HEK293 (cell line): ENCODE results near the gene PCBD1.
A peak's percentile ranks its signal among the peaks of the same experiment; 100 is the strongest.

Experiments used
- CTCF ChIA-PET: fragments of 350-600 bp; formaldehyde crosslinking; extraction: SDS; loops from one replicate; lab custom pipeline; 2021; ENCODE audit warnings: antibody characterized with exemption; lab: Yijun Ruan, JAX
- POLR2A ChIA-PET: fragments of 300-600 bp; formaldehyde crosslinking; extraction: SDS; loops from one replicate; lab custom pipeline; 2020; ENCODE audit warnings: antibody characterized with exemption, inconsistent platforms; lab: Yijun Ruan, JAX
- H3K27ac ChIP-seq: fragments of 200-500 bp; sonication (Bioruptor generic); 2 replicates; pipeline ENCODE4 v1.5.1; 2014; ENCODE audit warnings: low read depth, low read length, control low read depth, inconsistent platforms; ENCODE audit errors: extremely low read depth
- H3K36me3 ChIP-seq, 2 experiments: fragments of 200-500 bp in 1 of 2; sonication (Bioruptor generic) in 1 of 2; 1 replicate in 1 of 2; 2 replicates in 1 of 2; pipeline ENCODE4 v1.5.1; 2014 to 2017; ENCODE audit warnings: inconsistent platforms in 2 of 2, low read length in 2 of 2; ENCODE audit not compliant: control insufficient read depth in 2 of 2, insufficient read depth in 1 of 2
- H3K4me1 ChIP-seq: fragments of 200-500 bp; sonication (Bioruptor generic); 2 replicates; pipeline ENCODE4 v1.5.1; 2014; ENCODE audit warnings: mild to moderate bottlenecking, low read length, inconsistent platforms; ENCODE audit not compliant: control insufficient read depth, insufficient read depth
- H3K4me3 ChIP-seq: 2 replicates; pipeline ENCODE4 v1.5.1; 2011; ENCODE audit warnings: low read depth, mild to moderate bottlenecking, control low read depth, low read length, moderate library complexity
- H3K9me3 ChIP-seq: fragments of 200-500 bp; sonication (Bioruptor generic); 2 replicates; pipeline ENCODE4 v1.5.1; 2014; ENCODE audit warnings: low read depth, low read length, inconsistent platforms; ENCODE audit not compliant: control insufficient read depth, insufficient read depth
- KLF10 ChIP-seq: fragments of 450-650 bp; IDR thresholded peaks from 2 replicates; pipeline ENCODE4 v1.5.1; 2018; ENCODE audit warnings: missing biosample characterization, mild to moderate bottlenecking, missing genetic modification characterization
- MYNN ChIP-seq: fragments of 450-650 bp; formaldehyde crosslinking; IDR thresholded peaks from 2 replicates; pipeline ENCODE4 v1.5.1; 2016; ENCODE audit warnings: missing biosample characterization, missing genetic modification characterization, borderline replicate concordance
- SALL2 ChIP-seq: fragments of 450-650 bp; formaldehyde crosslinking; IDR thresholded peaks from 2 replicates; pipeline ENCODE4 v1.5.0; 2017; ENCODE audit warnings: missing biosample characterization, mild to moderate bottlenecking, missing genetic modification characterization, borderline replicate concordance
- SCRT2 ChIP-seq: fragments of 450-650 bp; formaldehyde crosslinking; IDR thresholded peaks from 2 replicates; pipeline ENCODE4 v1.5.1; 2016; ENCODE audit warnings: missing biosample characterization, missing genetic modification characterization
- ZBTB17 ChIP-seq: fragments of 450-650 bp; formaldehyde crosslinking; IDR thresholded peaks from 2 replicates; pipeline ENCODE4 v1.5.1; 2016; ENCODE audit warnings: missing biosample characterization, missing genetic modification characterization
- ZBTB48 ChIP-seq: fragments of 450-650 bp; formaldehyde crosslinking; IDR thresholded peaks from 2 replicates; pipeline ENCODE4 v1.5.1; 2016; ENCODE audit warnings: missing biosample characterization, missing genetic modification characterization
- ZFHX2 ChIP-seq: fragments of 450-650 bp; formaldehyde crosslinking; conservative IDR thresholded peaks from 2 replicates; pipeline ENCODE4 v1.5.1; 2016; ENCODE audit warnings: missing biosample characterization, missing genetic modification characterization
- ZNF112 ChIP-seq: fragments of 450-650 bp; formaldehyde crosslinking; IDR thresholded peaks from 2 replicates; pipeline ENCODE4 v1.5.0; 2017; ENCODE audit warnings: missing biosample characterization, missing genetic modification characterization
- ZNF146 ChIP-seq: fragments of 450-650 bp; formaldehyde crosslinking; IDR thresholded peaks from 2 replicates; pipeline ENCODE4 v1.5.1; 2016; ENCODE audit warnings: missing biosample characterization, missing genetic modification characterization
- ZNF155 ChIP-seq: fragments of 450-650 bp; formaldehyde crosslinking; IDR thresholded peaks from 2 replicates; pipeline ENCODE4 v1.5.1; 2016; ENCODE audit warnings: missing biosample characterization, missing genetic modification characterization
- ZNF175 ChIP-seq: fragments of 450-650 bp; formaldehyde crosslinking; IDR thresholded peaks from 2 replicates; pipeline ENCODE4 v1.5.1; 2016; ENCODE audit warnings: missing biosample characterization, missing genetic modification characterization
- ZNF19 ChIP-seq: fragments of 450-650 bp; formaldehyde crosslinking; IDR thresholded peaks from 2 replicates; pipeline ENCODE4; 2016; ENCODE audit warnings: missing biosample characterization, missing genetic modification characterization, low read depth
- ZNF23 ChIP-seq: fragments of 450-650 bp; formaldehyde crosslinking; IDR thresholded peaks from 2 replicates; pipeline ENCODE4 v1.5.1; 2016; ENCODE audit warnings: missing biosample characterization, missing genetic modification characterization, borderline replicate concordance
- ZNF26 ChIP-seq: fragments of 450-650 bp; formaldehyde crosslinking; IDR thresholded peaks from 2 replicates; pipeline ENCODE4 v1.5.1; 2016; ENCODE audit warnings: missing biosample characterization, missing genetic modification characterization
- ZNF529 ChIP-seq: fragments of 450-650 bp; formaldehyde crosslinking; IDR thresholded peaks from 2 replicates; pipeline ENCODE4 v1.5.1; 2017; ENCODE audit warnings: missing genetic modification characterization, missing biosample characterization; ENCODE audit not compliant: insufficient replicate concordance
- ZNF610 ChIP-seq: fragments of 450-650 bp; formaldehyde crosslinking; IDR thresholded peaks from 2 replicates; pipeline ENCODE4 v1.5.1; 2016; ENCODE audit warnings: missing biosample characterization, missing genetic modification characterization, borderline replicate concordance
- TF ChIP-seq, protein P1 (sequence below): fragments of 450-650 bp; formaldehyde crosslinking; IDR thresholded peaks from 2 replicates; pipeline ENCODE4 v1.5.1; 2017; ENCODE audit warnings: missing biosample characterization, missing genetic modification characterization
- TF ChIP-seq, protein P2 (sequence below): fragments of 450-650 bp; formaldehyde crosslinking; IDR thresholded peaks from 2 replicates; pipeline ENCODE4 v1.5.1; 2016; ENCODE audit warnings: missing biosample characterization, missing genetic modification characterization

PCBD1 gene

GRCh38 chr10:70935631-70936030 is 47.3 kb upstream of the PCBD1 start:
- Histone ChIP-seq H3K4me1 (peaks cover 4% of the 10 kb centered on the region; the same call in 1 of the 2 replicates), H3K9me3 (no peaks in the 10 kb centered on the region), H3K36me3 (no peaks in the 10 kb centered on the region), H3K4me3 (no peak overlapping the region), H3K27ac (no peak overlapping the region)
- ChIA-PET CTCF (interaction anchor here (0.6 to 3.3 kb wide), 3 partner anchors 10 to 673 kb away, joined by 3 to 27 read pairs (median 6); no protein-coding TSS in a partner anchor), POLR2A (no interaction called here)
- TF ChIP-seq SALL2: no peak
- no peak for TF ChIP-seq ZBTB48 (tag by site-specific recombination)
- no peak for TF ChIP-seq ZNF529 (tag by site-specific recombination)
- no peak for TF ChIP-seq ZNF112 (tag by site-specific recombination)
- TF ChIP-seq ZNF155 (tag by site-specific recombination): no peak
- no peak for TF ChIP-seq ZNF146
- TF ChIP-seq KLF10 (tag by site-specific recombination): no peak
- no peak for TF ChIP-seq ZNF19 (tag by site-specific recombination)
- no peak for TF ChIP-seq ZNF26 (tag by site-specific recombination)
- TF ChIP-seq ZNF23 (tag by site-specific recombination): no peak
- no peak for TF ChIP-seq MYNN (tag by site-specific recombination)
- TF ChIP-seq, protein P1, sequence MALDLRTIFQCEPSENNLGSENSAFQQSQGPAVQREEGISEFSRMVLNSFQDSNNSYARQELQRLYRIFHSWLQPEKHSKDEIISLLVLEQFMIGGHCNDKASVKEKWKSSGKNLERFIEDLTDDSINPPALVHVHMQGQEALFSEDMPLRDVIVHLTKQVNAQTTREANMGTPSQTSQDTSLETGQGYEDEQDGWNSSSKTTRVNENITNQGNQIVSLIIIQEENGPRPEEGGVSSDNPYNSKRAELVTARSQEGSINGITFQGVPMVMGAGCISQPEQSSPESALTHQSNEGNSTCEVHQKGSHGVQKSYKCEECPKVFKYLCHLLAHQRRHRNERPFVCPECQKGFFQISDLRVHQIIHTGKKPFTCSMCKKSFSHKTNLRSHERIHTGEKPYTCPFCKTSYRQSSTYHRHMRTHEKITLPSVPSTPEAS: no peak
- no peak for TF ChIP-seq SCRT2
- no peak for TF ChIP-seq ZNF610 (tag by site-specific recombination)

DNA sequence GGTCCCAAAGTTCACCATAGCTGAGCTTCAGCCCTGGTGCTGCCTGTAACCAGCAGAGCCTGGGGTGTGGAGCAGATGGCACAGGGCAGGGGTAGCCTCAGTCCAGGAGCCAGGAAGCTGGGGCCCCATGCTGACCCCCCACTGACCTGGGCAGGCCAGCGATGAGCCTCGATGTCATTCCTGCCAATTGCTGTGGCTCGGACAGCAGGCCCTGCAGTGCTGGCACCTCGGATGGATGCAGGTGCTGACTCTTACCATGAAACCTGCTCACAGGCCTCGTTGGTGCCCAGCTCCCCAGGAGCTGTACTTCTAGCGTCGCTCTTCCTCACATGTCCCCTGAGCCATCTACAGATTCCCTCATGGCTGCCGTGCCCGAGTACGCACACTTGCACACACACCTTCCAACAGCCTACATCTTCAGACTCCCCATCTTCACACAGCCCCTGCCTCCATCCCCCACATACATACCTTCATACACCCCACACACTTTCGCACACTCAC is 46.8 kb upstream of the PCBD1 start:
- Histone ChIP-seq H3K36me3 (no peaks in the 10 kb centered on the region), H3K4me3 (no peak overlapping the region), H3K9me3 (no peaks in the 10 kb centered on the region), H3K4me1 (peaks cover 4% of the 10 kb centered on the region; the same call in 1 of the 2 replicates)
- CTCF ChIA-PET: interaction anchor here (1.2 kb wide), 1 partner anchor 350 kb away, joined by 3 read pairs; no protein-coding TSS in a partner anchor
- no peak for TF ChIP-seq ZNF175 (tag by site-specific recombination)
- TF ChIP-seq ZBTB17 (tag by site-specific recombination): no peak
- TF ChIP-seq ZFHX2: 0 out of 2 replicates have a peak, but pooled peaks have one; percentile 15
- TF ChIP-seq, protein P2, sequence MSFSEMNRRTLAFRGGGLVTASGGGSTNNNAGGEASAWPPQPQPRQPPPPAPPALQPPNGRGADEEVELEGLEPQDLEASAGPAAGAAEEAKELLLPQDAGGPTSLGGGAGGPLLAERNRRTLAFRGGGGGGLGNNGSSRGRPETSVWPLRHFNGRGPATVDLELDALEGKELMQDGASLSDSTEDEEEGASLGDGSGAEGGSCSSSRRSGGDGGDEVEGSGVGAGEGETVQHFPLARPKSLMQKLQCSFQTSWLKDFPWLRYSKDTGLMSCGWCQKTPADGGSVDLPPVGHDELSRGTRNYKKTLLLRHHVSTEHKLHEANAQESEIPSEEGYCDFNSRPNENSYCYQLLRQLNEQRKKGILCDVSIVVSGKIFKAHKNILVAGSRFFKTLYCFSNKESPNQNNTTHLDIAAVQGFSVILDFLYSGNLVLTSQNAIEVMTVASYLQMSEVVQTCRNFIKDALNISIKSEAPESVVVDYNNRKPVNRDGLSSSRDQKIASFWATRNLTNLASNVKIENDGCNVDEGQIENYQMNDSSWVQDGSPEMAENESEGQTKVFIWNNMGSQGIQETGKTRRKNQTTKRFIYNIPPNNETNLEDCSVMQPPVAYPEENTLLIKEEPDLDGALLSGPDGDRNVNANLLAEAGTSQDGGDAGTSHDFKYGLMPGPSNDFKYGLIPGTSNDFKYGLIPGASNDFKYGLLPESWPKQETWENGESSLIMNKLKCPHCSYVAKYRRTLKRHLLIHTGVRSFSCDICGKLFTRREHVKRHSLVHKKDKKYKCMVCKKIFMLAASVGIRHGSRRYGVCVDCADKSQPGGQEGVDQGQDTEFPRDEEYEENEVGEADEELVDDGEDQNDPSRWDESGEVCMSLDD (tag by site-specific recombination): no peak
- TF ChIP-seq, all 188 proteins: peak for 1
- POLR2A ChIA-PET: no interaction called here
- H3K27ac ChIP-seq: no peak overlapping the region
